GM21737 (cell line): Measurements from ENCODE around the gene OSR1.

ENCODE experiments used
- ATAC-seq: cut with Tn5 transposase; IDR thresholded peaks from one replicate; pipeline ENCODE4 v1.9.1; 2021; ENCODE audit warnings: mild to moderate bottlenecking, moderate library complexity; ENCODE audit not compliant: unreplicated experiment

Gene OSR1

DNA sequence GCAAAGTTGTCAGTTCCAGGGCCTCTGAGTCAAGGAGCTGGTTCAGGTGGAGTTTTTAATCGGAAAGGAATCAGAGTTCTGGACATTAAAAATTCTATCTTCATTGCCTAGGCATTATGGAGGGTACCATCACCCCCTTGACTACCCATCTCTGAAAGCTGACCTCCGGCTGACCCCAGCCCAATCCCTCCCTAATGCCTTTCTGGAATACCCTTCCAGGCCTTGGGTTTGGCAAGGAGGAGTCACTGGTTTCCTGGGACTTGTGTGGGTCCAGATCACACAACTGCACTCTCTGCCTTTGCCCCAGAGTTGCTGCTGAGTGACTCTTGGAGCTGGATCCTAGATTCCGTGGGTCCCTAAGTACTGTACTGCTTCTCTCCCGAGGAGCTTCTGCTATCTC lies 1.0 kb upstream of the OSR1 start:
- no peak for ATAC-seq

DNA sequence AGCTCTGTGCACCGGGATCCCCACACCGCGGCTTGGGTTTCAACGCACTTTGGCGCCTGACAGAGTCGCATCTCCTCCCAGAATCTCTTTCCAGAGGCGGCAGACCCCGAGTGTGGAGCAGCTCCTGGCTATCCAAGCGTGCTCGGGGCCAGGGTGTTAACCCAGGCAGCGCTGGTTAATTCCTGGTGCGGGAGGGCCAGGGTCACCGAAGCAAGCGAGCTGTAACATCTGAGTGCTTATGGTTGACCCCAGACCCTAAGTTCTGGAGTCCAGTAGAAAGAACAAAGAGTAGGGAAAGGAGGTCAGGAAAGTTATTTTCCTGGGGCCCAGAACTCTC lies 566 bp upstream of the OSR1 start:
- ATAC-seq = no peak

DNA sequence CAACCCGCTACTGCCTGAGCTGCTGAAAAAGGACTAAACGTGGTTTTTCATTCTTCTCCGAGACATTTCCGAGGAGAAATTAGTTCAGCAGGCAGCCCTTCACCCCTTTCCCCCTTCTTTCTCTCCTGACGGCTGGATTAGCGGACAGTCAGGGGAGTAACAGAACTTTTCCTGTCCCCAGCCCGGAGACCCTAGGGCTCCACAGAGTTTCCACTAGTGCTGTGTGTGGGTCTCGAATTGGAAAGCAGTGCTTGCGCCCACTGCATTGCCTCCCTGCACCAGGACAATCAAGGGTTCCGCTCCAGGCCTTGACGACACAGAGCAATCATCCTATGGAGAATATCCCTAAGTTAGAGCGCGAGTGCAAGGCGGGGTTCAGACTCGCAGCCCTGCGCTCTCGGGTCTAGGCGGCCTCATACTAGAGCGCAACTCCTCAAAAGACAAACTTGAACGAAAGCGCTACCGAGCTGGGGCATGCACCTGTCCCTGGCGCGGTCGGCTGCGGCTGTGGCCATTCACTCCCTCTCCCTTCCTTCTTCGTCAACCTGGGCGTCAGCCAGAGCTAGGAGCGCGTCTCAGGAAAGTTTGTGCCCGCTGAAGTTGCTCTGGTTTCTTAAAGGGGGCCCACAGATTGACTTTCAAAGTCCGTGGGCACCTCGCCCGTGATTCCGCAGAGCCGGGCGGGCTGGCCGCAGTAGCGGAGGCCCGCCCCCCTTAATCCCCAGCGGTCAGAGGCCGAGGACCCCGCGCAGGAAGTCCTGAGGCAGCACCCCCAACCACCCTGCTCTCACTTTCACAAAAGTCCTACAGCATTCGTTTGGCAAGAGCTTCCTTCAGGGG lies 801 bp downstream of the OSR1 start:
- ATAC-seq = no peak

DNA sequence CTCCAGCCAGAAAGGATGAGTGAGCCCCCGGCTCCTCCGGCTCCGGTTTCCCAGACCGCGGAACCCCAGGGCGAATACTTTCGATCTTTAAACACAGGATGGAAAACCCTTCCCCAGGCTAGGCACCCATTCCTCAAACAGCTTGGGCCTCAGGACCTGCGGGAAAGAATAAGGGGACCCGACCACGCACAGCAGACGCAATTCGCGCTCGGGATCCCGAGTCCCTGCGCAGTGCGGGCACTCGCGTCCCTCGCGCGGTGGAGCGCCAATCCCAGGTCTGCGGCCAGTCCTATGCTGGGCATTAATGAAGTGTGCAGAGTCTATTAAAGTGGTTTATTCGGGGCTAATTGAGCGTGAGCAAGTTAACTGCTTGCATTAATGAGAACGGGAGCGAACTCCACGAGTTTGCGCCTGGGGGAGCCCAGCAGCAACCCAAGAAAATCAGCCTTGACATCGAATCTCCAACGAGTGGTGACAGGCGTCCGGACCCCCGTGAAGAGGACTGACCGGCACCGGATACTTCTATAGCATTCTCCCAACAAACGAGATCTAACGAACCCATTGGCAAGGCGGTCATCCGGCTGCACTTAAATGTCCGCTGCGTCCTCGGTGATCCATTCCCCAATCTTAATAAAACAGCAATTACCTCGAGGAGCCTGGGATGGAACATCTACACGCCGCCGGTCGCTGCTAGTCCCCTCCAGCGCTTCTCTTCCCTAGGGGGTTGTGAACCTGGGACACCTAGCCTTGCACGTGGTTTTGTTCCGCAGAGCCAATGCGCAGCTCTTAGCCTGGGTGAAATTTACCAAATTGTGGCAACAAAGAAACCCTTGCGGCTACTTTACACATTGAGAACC lies 1.6 kb downstream of the OSR1 start:
- no peak for ATAC-seq

DNA sequence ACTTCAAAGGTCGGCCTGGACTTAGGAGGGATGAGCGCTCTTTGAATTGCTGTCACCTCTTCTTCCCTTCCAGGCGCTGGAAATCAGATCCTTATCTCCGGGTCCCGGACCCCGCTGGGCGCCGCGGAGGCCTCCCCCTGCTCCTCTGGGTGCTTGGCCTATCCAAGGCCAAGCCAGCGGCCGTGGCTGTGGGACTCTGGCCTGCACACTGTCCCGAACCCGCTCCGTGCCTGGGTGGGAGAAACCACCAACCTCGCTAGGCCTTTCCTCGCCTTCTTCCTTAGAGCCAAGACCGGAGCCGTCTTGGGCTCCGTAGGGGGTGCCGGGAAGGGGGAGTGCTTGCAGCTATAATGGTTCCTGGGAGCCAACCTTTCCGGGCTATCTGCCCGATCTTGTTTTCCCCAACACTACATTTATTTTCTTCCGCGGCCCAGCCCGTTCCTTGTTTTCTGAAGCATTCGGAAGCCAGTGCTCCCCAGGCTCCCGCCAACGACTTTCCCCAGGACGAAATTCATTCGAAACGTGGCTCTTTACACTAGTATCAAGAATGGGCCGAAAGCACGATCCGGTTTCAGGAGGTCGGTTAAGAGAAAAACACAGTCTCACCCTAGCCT lies 2.4 kb downstream of the OSR1 start:
- no peak for ATAC-seq

DNA sequence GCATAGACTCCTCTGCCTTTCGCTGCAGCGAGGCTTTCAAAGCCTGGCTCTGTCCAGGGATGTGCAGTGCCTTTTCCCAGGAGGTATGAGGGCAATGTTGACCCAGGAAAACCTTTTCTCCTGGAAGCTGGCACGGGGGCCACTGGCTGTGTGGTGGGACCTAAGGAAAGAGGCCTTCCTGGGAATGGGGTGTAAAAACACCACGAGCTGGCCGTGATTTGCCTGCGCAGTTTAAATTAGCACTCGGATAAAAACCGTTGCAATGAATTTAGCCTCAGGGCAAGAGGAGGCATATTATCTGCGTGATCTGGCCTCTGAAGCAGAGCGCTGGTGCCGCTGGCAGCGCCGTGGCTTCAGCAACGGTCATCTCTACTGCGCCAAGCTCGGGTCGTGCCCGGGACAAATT lies 3.0 kb downstream of the OSR1 start:
- no peak for ATAC-seq

DNA sequence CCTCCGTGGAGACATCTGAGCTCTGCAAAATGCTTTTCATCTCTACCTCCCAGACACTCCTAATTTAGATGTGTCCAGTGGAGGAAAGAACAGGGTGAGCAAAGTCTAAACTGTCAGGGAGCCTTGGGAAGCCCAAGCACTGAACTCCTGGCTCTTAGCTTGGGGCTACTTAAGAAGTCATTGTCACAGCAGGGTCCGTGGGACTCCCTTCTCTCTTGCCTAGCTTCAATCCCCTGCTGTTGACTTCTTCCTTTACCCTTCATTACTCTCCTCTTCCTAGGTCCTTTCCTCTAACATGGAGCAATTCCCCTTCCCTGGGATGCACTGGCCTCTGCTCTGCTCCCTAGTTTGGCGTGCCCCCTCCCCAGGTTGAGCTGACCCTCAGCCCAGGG lies 3.4 kb downstream of the OSR1 start:
- ATAC-seq = no peak

DNA sequence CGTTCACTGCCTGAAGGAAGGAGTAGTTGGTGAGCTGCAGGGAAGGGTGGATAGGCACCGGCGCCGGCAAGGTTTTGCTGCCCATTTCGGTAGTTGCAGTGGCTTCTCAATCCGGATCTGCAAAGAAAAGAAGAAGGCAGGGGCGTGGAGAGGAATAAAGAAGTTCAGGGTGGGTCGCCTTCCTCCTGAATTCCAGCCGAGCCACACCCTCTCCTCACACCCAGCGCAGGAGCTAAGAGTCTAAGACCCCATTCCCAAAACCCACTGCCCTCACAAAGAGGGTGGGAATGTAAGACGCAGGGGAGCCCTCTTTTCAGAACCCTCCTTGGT lies 4.7 kb downstream of the OSR1 start:
- no peak for ATAC-seq

DNA sequence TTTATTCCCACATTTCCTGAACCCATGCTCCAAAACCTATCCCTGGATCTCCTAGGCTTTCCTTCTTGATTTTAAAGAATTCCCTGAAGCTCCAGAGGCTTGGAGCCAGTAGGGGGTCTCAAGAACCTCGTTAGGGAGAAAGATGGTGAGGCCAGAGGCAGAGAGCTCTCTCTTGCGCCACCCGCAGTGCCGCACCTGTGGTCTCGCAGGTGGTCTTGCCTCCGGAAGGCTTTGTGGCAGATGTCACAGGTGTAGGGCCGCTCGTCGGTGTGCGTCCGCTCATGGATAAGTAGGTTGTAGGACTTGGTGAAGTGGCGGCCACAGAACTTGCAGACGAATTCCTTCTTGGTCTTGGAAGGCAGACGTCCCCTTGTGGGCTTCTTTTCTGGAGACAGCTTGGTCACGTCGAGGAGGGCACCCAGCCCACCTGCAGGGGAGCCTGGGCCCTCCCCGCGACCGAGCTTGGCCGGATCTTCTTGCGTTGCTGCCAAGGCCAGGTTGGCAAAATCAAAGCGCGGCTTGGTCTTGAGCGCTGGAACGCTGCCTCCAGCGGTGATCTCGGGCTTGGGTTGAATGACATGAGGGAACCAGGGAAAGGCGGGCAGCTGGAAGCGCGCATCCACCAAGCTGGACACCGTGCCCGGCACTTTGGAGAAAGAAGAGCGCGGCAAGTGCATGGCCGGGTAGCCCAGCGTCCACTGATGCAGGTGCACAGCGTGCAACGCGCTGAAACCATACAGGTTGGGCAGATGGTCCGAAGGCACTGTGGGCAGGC lies 5.3 kb downstream of the OSR1 start:
- no peak for ATAC-seq

DNA sequence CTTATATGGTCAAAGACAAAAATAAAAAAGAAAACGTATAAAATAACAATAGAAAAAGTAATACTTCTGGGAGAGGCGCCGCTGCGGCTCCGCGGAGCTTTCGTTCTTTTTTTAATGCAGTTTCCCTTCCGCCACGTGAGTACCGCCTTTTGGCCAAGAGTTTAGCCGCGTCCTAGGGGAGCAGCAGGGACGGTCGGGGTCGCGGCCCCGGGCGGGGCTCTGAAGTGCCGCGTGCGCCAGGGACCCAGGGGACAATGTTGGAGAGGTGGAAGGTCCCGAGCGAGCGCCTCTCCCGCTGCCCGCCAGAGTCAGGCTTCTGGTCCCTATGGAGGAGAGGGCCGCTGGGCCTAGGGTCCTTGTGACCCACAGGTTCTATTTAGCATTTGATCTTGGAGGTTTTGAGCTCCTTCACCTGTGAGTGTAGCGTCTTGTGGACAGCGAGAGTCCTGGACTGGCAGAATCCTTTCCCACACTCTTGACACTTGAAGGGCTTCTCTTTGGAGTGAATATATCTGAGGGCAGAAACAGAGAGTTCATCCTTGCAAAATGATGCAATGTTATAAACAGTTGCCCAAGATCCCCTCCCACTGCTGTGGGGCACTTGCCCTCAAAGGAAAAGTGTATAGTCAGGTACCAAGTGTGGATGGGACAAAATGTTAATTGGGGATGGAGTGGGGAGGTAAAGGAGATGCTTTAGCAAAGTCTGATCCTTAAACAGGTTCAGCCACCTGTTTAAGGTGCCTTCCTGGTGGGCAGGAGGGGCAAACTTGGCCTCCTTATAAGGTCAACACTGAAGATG lies 6.3 kb downstream of the OSR1 start:
- ATAC-seq = no peak

DNA sequence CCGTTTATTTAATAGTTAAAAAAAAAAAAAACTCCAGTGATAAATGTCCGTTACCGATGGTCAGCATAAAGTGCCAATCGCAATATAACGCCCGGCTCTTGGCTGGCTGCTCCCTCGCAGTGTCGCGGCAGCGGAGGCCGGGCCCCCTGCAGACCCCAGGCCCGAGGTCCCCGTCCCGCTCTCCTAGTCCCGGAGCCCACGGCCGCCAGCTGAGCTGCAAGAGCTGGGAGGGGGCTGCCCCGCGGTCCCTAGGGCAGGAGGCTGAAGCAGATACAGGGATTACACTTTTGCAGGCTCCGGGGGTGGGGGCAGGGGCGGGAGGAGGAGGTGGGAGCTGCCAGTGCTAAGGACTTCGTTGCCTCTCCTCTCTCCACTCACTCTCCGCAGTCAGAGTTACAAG lies 6.9 kb downstream of the OSR1 start:
- no peak for ATAC-seq

DNA sequence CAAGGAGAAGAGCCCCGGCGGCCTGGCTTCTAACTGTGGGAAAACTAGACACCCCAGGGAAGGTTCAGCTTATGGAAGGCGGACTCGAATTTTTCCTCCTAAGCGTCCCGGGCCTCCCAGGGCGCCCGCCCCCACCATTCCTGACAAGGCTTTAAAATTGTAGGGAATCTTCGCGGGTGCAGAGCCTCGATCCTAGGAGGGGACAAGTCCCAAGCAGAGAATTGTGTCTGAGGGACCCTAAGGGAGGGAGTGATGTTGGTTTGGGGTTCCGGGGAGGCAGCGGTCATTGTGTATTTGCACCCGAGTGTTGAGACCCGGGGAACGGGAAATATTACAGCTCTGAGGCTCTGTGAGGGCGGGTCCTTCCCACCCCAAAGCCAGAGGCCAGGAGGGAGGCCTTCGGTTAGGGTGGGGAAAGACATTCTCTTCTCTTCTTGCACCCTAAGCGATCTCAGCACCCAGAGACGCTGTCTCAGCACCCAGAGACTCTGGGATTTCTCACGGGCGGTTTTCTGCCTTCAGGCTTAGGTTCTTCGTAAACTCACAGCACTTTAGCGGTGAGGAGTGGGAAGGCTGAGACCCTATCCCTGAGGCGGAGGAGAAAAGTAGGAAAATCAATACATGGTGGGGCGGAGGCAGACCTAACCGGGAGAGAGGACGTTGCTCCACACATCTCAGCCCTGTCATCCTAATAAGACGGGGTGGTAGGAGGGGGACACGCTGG lies 7.6 kb downstream of the OSR1 start:
- no peak for ATAC-seq

DNA sequence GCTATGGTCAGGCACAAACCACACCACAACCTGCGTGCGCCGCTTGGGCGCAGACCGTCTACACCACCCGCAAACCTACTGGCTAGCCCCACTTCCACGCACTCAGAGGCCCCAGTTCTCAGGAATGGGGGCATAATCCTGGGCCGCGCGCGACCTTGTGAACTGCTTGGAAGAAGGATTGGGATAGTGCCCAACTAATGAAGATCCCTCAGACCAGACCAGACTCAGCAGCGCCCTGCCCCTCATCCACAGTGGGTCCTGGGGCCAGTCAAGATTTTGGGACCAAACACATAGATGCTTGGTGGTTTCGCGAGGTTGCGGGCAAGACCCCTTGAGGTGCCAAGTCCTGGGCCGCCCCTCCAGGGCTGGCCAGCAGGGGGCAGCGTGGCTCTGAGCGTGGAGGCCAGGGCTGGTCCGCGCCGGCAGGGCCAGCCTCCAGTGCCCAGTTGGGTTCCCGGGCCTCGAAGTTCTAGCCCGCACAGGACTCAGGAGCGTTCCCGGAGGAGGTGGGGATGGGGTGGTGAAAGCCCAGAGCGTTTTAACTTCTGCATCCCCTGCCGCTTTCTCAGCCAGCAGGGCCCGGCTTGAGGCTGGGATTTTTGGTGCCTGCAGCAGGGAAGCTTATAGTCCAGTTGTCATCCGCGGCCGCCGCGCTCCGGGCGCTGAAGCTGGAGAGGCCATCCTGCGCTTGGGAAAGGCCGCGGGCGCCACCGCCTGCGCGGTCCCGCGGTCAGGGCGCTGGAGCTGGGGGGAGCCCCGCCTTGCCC lies 8.3 kb downstream of the OSR1 start:
- ATAC-seq = no peak

DNA sequence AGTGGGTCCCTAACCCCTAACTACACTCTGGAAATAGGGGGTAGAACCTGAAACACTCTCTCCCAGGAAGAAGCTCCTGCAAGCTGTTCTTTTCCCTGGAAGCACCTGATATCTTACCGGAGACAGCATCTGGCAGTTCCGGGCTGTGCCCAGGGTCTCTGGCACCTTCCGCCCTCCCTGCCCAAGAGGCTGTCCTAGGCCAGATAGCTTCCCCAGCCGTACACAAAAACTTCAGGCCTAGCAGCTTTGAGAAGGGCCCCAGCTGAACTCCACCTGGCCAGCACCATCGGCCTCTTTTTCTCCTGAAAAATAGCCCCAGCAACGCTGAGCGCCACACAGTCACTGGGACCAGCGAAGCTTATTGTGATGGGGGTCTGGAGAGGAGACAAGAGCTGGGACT lies 9.7 kb downstream of the OSR1 start:
- ATAC-seq = no peak

DNA sequence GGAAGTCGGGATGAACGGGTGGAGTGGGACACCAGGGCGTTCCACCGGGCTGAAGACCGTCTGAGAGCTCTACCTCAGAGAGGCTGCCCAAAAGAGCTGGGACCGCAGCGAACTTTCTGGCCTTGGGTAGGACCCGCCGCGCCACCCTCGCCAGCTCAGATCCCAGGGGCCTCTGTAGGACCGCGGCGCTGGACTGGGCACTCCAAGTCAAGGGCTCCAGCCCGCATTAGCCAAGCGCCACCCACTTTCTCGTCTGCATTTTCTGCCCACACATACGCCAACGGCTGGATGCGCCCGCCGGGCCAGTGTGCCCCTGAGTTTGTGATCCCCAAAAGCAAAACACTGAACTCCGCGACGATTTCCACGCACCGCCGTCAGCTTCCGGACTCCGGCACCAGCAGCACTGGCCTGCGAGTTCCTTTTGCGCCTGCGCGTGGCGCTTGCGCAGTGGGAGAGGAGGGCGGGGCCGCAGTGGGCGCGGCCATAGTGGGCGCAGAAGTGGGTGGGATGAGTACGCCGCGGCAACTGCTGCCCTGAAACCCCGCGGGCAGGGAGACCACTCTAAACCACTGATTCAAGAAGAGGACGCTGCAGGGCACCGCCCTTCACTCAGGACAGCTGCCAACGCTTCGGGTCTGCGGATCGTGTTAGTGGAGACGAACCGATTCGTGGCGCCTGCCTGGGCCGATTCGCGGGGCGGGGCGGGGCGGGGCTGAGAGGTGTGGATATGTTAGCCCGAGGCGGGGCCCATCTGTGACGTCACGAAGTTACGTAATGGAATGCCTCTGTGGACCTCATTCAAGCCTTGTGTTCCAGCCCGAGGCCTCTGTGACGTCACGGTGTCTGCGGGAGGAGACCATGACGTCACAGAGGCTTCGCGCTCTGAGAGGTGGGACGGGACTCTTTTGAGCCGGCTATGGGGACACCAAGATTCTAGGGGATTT lies 10.5 kb downstream of the OSR1 start:
- ATAC-seq = peak; percentile 92

DNA sequence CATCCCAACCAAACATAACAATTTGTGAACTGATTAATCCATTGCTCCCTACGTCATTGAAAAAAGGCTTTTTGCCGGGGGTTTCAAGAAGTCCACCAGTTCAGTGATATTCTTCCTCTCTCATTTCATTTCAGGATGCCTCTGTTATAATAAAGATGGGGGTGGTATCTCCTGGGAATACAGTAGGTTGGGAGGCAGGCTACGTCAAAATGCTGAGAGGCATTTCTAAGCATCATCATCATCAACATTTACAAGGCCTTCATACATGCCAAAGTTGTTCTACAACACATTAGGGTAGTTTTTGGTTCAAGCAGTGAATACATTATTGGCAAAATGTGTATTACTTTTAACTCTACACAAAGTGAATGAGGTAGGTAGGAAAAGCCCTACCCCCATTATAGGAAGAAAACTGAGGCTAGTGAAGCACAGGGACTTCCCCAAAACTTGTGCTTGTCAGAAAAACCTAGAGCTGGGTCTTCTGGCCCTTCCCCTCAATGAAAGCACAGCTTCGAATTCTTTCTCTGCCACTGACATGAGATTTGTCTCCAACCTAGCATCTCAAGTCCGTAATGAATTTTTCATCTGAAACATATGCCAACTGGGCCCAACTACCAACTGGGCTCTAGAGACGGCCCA lies 11.3 kb downstream of the OSR1 start:
- peak; percentile 3 for ATAC-seq

DNA sequence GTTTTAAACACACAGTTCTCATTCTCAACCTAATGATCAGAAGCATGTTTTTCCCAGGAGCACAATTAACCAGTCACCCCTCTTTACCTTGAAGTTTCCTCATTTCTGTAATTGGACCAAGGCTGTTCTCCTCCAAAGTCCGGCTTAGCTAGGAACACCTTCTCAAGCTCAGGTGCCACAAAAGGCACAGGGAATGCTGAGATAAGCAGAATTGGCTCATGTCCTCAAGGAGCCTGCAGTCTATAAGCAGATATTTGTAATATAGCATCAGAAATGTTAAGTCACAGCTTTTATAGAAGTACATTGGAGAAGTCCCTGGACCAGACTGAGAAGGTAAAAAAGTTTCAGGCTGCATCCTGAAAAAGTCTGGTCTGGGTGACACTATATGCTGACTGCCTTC lies 20.7 kb downstream of the OSR1 start:
- ATAC-seq = no peak

DNA sequence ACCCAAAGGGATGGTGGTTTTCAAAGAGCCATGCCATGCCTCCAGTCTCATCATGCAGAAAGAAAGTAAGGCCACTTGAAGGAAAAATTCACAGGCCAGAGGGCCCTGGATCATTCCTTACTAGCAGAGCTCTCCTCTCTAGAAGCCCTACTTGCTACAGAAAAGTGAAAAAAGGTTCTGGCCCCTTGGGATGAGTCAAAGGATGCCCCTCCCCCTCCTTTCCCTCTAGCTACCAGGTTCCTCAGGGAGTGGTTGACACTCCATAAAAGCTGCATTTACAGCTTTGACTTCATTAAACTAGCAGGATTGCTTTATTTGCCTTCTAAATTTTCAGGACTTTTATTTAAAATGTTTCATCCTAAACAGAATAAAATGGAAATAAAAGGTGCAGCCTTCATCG lies 21.2 kb downstream of the OSR1 start:
- no peak for ATAC-seq
